GM23338 (cell line): ENCODE results near the gene TRIM37. TPM values are rescaled to one million over a fixed set of nuclear protein-coding genes. Genes with fewer than 3 reads are reported as not detected.
A peak's percentile ranks its signal among the peaks of the same experiment; 100 is the strongest.

Experiments
- ATAC-seq: fragments of 200-7000 bp; cut with Tn5 transposase; 3 replicates; pipeline ENCODE4 v1.9.1; 2020
- DNase-seq: peaks from one replicate; pipeline ENCODE4 v3.0.0-alpha.2; 2015; ENCODE audit warnings: low spot score
- H2AFZ ChIP-seq: fragments of 200-600 bp; sonication (generic); 2 replicates; pipeline ENCODE4 v1.8.0; 2016; ENCODE audit warnings: antibody characterized with exemption, mild to moderate bottlenecking, moderate library complexity
- H3F3A ChIP-seq: fragments of 200-600 bp; sonication (generic); replicated peaks from 2 replicates; pipeline ENCODE4 v1.8.0; 2017; ENCODE audit warnings: antibody characterized with exemption, mixed run types, low read depth
- H3K27ac ChIP-seq: fragments of 200-600 bp; sonication (generic); 2 replicates; pipeline ENCODE4 v1.6.1; 2016; ENCODE audit warnings: low read depth
- H3K27me3 ChIP-seq: fragments of 200-600 bp; sonication (generic); 2 replicates; pipeline ENCODE4 v1.8.0; 2016; ENCODE audit warnings: mild to moderate bottlenecking, mixed run types, moderate library complexity; ENCODE audit not compliant: insufficient read depth
- H3K36me3 ChIP-seq: fragments of 200-600 bp; sonication (generic); 2 replicates; pipeline ENCODE4 v1.8.0; 2016; ENCODE audit warnings: mild to moderate bottlenecking; ENCODE audit not compliant: insufficient read depth
- H3K4me1 ChIP-seq: fragments of 200-600 bp; sonication (generic); 2 replicates; pipeline ENCODE4 v1.8.0; 2016; ENCODE audit warnings: mild to moderate bottlenecking, moderate library complexity; ENCODE audit not compliant: insufficient read depth
- H3K4me2 ChIP-seq: fragments of 200-600 bp; sonication (generic); 2 replicates; pipeline ENCODE4 v1.7.1; 2017; ENCODE audit warnings: mixed run types
- H3K4me3 ChIP-seq: fragments of 200-600 bp; sonication (generic); 2 replicates; pipeline ENCODE4 v1.6.1; 2016; ENCODE audit warnings: mixed run types
- H3K79me2 ChIP-seq: fragments of 200-600 bp; sonication (generic); replicated peaks from 2 replicates; pipeline ENCODE4 v1.8.0; 2017; ENCODE audit warnings: mild to moderate bottlenecking; ENCODE audit not compliant: insufficient read depth
- H3K9me2 ChIP-seq: fragments of 200-600 bp; sonication (generic); 2 replicates; pipeline ENCODE4 v1.8.0; 2017; ENCODE audit not compliant: insufficient read depth
- H4K20me1 ChIP-seq: fragments of 200-600 bp; sonication (generic); replicated peaks from 2 replicates; pipeline ENCODE4 v1.8.0; 2017; ENCODE audit warnings: mild to moderate bottlenecking; ENCODE audit not compliant: insufficient read depth
- H3K27ac Mint-ChIP-seq: 2 replicates; pipeline ENCODE4 v1.8.0; 2020; ENCODE audit warnings: inconsistent platforms, mild to moderate bottlenecking, moderate library complexity, mixed read lengths
- H3K27me3 Mint-ChIP-seq: 3 replicates; pipeline ENCODE4 v1.8.0; 2022; ENCODE audit warnings: low read depth, mild to moderate bottlenecking, moderate library complexity, mixed read lengths, inconsistent platforms; ENCODE audit not compliant: insufficient read depth, poor library complexity
- H3K36me3 Mint-ChIP-seq: 3 replicates; pipeline ENCODE4 v1.8.0; 2021; ENCODE audit warnings: low read depth, mild to moderate bottlenecking, inconsistent platforms, moderate library complexity, mixed read lengths
- H3K4me1 Mint-ChIP-seq: 3 replicates; pipeline ENCODE4 v1.8.0; 2020; ENCODE audit warnings: mild to moderate bottlenecking, inconsistent platforms, mixed read lengths
- H3K4me3 Mint-ChIP-seq: 3 replicates; pipeline ENCODE4 v1.8.0; 2021; ENCODE audit warnings: moderate library complexity, mild to moderate bottlenecking, inconsistent platforms, mixed read lengths
- H3K9me3 Mint-ChIP-seq: 3 replicates; pipeline ENCODE4 v1.8.0; 2020; ENCODE audit warnings: moderate library complexity, mild to moderate bottlenecking, inconsistent platforms, mixed read lengths
- ETS1 ChIP-seq: IDR thresholded peaks from 2 replicates; pipeline ENCODE4 v1.6.1; 2016; ENCODE audit warnings: antibody characterized with exemption
- EZH2 ChIP-seq: fragments of 200-600 bp; sonication (generic); IDR thresholded peaks from one replicate; pipeline ENCODE4 v1.8.0; 2017; ENCODE audit warnings: antibody characterized with exemption, mild to moderate bottlenecking, low read depth; ENCODE audit not compliant: unreplicated experiment
- STAT1 ChIP-seq: IDR thresholded peaks from one replicate; pipeline ENCODE4 v1.6.1; 2016; ENCODE audit warnings: antibody characterized with exemption; ENCODE audit not compliant: unreplicated experiment
- ZNF114 ChIP-seq: fragments of 250-450 bp; sonication (Bioruptor Pico); IDR thresholded peaks from 2 replicates; pipeline ENCODE4 v1.5.0; 2020; ENCODE audit warnings: mild to moderate bottlenecking, moderate library complexity
- ZNF462 ChIP-seq: fragments of 250-450 bp; sonication (Bioruptor Pico); IDR thresholded peaks from 2 replicates; pipeline ENCODE4 v1.5.0; 2020; ENCODE audit warnings: mild to moderate bottlenecking, moderate library complexity
- polyA plus RNA-seq: library from polyadenylated mRNA; unstranded; fragments of >200 nt; fragmentation: Nextera tagmentation; extraction: Ambion mirVana; gene quantifications from 2 replicates; pipeline ENCODE4 v1.2.1, GENCODE V29; 2016
- total RNA-seq: library from RNA; depleted of rRNA; stranded (reverse); fragments of >200 nt; shearing (Covaris generic); gene quantifications from 2 replicates; pipeline ENCODE4 v1.2.3, GENCODE V29; 2014

The TRIM37 gene
- total and polyA plus RNA-seq, 2 experiments from 2014 or later = 61.1 to 71.2 TPM

GRCh38 chr17:59027750-59028149 is 78.9 kb downstream of the TRIM37 start:
- Histone ChIP-seq H3K4me1 (no peaks in the 10 kb centered on the region), H2AFZ (no peak overlapping the region), H3K27me3 (no peaks in the 10 kb centered on the region), H3K79me2 (peaks cover 7% of the 10 kb centered on the region), H3K9me2 (no peaks in the 10 kb centered on the region), H3K4me3 (no peak overlapping the region), H3F3A (no peaks in the 10 kb centered on the region), H3K36me3 (peaks cover 9% of the 10 kb centered on the region; the same call in 1 of the 2 replicates), H3K27ac (no peak overlapping the region), H3K4me2 (no peak overlapping the region), H4K20me1 (0 out of 2 replicates have a peak, but pooled peaks cover 2% of the 10 kb centered on the region)
- no peaks in the 10 kb centered on the region for H3K4me1 Mint-ChIP-seq
- H3K27ac Mint-ChIP-seq = peak overlapping the region; percentile 49
- no peak for DNase-seq
- ATAC-seq = no peak
- peaks cover 13% of the 10 kb centered on the region; the same call in 2 of the 3 replicates for H3K36me3 Mint-ChIP-seq
- H3K4me3 Mint-ChIP-seq = no peak overlapping the region
- TF ChIP-seq STAT1 (no peak), EZH2 (no peak), ZNF114 (CRISPR knock-in tag) (no peak), ZNF462 (CRISPR knock-in tag) (no peak), ETS1 (no peak)
- H3K9me3 Mint-ChIP-seq = no peaks in the 10 kb centered on the region
- H3K27me3 Mint-ChIP-seq = no peaks in the 10 kb centered on the region
